Coronary artery (tissue), 2 donors: Measurements from ENCODE around the gene LYL1.
A peak's percentile ranks its signal among the peaks of the same experiment; 100 is the strongest.

Experiments used
- DNase-seq: peaks from one replicate; pipeline ENCODE4 v3.0.0-alpha.2; 2017; ENCODE audit warnings: low spot score
- H3K27ac ChIP-seq, 2 donors: fragments of 200-600 bp; sonication (generic); one replicate each; pipeline ENCODE4 v1.5.1; 2016 to 2019
- H3K4me3 ChIP-seq: fragments of 200-600 bp; sonication (generic); 2 replicates; pipeline ENCODE4 v1.5.1; 2016; ENCODE audit warnings: mild to moderate bottlenecking, moderate library complexity
- TF ChIP-seq, protein P1 (sequence below): fragments of 200-600 bp; sonication (generic); IDR thresholded peaks from one replicate; pipeline ENCODE4 v1.5.1; 2019; ENCODE audit warnings: antibody characterized with exemption

The LYL1 gene

DNA sequence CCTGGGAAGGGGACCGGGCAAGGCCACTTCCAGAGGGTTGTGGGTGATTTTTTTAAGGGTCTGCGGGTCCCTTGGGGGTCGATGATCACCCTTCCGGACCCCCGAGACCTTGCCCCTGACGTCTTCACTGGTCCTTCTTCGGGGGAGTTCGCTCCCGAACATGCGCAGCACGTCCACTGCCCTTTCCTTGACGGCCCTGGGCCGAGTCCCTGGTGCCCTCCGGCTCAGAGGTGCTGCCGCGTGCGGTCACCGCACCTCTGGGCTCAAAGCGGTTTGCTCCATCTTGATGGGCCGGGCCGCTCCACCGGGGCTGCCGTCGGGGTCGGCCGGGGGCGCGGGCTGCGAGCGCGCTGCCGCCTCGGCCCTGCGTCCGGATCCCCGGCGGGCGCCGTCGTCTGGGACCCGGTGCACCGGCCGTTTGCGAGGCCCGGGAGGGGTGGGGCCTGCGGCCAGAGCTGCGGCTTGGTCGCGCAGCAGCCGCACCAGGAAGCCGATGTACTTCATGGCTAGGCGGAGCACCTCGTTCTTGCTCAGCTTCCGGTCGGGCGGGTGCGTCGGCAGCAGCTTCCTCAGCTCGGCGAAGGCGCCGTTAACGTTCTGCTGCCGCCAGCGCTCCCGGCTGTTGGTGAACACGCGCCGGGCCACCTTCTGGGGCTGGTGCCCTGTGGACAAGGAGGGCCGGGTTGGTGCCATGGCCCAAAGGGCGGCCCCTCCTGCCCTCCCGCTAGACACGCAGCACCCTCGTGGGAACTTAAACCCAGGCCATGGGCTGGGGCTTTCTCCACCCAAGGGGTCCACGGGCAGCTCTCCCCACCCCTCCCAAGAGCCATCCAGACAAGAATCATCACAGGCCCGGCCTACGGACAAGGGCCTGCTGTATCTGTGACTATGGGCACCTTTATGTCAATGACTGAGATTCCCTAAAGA, 3.3 kb downstream of the LYL1 start:
- Histone ChIP-seq H3K4me3 (peak overlapping the region; percentile 75), H3K27ac (peak overlapping the region; percentile 79 to 95)
- TF ChIP-seq, protein P1, sequence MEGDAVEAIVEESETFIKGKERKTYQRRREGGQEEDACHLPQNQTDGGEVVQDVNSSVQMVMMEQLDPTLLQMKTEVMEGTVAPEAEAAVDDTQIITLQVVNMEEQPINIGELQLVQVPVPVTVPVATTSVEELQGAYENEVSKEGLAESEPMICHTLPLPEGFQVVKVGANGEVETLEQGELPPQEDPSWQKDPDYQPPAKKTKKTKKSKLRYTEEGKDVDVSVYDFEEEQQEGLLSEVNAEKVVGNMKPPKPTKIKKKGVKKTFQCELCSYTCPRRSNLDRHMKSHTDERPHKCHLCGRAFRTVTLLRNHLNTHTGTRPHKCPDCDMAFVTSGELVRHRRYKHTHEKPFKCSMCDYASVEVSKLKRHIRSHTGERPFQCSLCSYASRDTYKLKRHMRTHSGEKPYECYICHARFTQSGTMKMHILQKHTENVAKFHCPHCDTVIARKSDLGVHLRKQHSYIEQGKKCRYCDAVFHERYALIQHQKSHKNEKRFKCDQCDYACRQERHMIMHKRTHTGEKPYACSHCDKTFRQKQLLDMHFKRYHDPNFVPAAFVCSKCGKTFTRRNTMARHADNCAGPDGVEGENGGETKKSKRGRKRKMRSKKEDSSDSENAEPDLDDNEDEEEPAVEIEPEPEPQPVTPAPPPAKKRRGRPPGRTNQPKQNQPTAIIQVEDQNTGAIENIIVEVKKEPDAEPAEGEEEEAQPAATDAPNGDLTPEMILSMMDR: no peak
- DNase-seq: no peak

DNA sequence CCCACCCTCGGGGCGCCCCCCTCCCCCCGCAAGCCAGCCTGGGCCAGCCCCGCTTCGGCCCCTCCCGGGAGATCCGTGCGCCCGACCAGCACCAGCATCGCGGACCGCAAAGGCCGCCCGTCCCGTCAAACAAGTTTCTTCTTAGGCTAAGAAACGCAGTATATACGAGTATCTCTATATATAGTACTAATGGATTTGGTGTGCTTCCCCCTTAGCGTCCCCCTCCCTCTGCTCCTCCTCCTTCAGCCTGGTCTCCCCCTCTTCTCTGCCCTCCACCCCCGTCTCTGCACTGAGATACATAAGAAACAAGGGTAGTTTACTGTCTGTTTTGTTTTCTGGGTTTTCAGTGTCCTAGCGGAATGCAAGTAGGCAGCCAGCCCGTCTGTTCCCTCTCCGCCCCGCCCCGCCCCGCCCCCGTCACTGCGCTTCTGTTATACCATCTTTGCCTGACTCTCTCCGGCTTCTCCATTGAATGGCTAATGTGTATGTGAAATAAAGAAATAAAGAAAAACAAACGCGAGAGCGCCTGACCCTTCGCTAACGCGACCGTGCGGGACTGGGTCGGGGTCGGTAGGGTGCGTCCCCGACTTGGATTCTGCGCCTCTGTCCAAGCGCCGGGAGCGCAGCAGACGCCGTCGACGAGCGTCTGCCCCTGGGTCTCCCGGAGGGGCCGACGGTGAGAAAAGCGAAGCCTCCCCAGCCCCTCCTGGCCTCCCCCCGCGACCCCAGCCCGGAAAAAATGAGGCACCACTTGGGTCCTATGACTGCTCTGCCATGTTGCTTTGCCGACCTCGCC, 4.2 kb downstream of the LYL1 start:
- TF ChIP-seq, protein P1: no peak
- Histone ChIP-seq H3K27ac (peak overlapping the region; percentile 79 to 95), H3K4me3 (peak overlapping the region; percentile 75)
- DNase-seq: no peak

DNA sequence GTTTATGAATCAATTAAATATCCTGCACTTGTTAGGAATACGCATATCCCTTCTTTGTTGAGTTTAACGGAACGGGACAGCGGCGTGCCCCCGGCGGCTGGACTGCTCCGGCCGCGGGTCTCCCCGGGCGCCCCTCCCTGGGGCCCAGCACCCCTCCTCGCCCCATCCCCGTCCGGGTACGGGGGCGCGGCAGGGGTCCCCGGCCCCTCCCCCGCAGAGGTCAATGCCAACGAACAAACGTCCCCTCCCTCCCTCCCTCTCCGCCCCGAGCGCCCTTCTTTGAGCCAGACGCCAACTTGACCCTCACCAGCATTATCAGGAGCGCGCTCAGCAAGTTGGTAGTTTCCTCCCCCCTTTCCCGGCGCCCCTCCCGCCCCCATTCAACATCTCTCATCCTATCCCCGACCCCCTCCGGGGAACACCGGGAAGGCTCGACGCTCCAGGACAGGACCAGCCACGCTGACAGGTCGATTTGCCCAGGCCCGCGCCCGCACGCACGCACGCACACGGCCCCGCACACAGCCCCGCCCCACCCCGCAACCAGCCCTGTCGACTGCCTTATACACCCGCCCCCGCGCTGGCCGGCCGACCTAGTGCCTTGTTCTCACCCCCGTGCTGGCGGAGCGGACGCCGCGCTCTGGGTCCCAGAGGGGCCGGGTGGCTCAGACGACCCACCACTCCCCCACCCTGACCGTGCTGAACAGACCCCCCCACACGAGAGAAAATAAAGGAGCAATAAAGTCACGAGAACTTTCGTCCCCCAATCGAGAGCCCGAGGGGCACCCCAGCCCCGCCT, 5.0 kb downstream of the LYL1 start:
- H3K27ac ChIP-seq: peak overlapping the region; percentile 79 to 95
- DNase-seq: no peak
- TF ChIP-seq, protein P1: no peak
- H3K4me3 ChIP-seq: peak overlapping the region; percentile 75

DNA sequence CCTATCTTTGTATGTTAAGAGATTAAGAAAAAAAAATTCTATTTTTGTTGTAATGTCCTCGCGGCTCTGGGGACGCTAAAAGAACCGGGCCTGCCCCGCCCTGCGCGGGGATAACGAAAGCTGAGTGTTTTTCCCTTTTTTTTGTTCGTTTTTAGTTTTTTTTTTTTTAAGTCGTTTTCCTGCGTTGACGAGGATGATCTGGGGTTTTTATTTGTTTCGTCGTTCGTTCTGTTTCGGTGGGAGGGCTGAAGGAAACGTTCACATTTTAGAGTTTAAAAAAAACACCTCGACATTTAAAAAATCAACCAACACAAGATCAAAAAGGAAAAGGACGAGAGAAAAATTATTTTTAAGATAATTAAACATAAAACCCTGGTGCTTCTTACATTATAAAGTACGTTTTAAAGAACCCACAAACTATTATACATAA, 5.6 kb downstream of the LYL1 start:
- TF ChIP-seq, protein P1: no peak
- Histone ChIP-seq H3K27ac (peak overlapping the region; percentile 79 to 95), H3K4me3 (peak overlapping the region; percentile 75)
- DNase-seq: no peak

DNA sequence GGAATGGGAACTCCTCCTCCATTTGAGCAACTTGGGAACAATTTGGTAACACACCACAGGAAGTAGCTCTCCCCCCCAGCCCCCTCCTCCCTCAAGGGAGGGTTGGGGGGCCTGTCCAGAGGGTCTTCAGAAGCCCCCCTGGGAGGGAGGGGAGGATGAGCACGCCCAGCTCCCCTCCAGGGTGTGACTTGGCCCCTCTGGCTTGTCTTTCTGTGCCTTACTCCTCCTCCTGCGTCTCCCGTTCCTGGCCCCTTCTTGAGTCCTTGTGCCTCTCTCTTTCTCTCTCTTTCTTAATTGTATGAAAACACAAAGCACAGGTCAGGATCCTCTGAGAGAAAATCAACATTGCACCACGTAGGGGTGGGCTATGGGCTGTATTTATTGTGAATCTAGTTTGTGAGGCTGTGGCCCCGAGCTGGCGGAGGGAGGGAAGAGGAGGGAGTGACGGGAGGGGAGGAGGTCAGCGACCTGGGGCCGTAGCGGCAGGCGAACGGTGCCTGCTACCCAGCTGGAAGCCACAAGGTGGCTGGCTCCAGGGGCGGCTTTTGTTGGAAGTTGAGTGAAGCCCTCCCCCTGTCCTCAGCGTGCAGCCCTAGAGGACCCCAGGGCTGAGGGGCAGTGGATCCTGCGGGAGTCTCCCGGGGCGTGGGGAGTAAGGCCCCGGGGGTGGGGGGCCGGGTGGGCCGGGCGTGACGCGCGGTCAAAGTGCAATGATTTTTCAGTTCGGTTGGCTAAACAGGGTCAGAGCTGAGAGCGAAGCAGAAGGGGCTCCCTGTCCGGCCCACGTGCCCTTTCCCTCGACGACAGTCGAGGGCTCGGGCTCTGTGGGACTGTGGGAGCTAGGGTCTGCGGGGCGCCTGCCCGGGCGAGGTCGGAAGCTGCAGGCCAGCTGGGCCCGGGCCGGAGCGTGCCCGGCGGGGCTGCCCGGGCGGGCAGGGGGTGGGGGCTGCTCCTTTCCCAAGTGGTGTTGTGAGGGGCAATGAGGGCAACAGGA, 6.4 kb downstream of the LYL1 start:
- TF ChIP-seq, protein P1: no peak
- H3K4me3 ChIP-seq: peak overlapping the region; percentile 45
- DNase-seq: no peak
- H3K27ac ChIP-seq: peak overlapping the region; percentile 29 to 92

DNA sequence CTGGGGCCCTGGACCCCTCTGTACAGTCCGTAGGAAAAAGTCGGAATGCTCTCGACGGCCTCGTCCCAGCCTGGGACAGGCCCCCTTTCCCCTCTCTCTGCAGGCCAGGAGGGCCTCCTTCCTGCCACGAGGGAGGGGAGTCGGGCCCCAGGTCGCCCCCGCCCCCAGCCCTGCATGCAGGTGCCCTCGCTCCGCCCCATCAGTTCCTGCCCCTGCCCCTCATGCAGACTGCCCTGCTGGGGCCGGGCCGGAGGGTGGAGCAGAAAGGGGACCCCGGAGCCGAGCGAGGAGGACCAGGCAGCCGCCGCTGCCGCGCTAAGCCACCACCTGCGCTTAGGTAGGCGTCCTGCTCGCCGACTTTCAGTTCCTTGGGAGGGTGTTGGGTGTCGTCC, 7.3 kb downstream of the LYL1 start:
- Histone ChIP-seq H3K4me3 (peak overlapping the region; percentile 45), H3K27ac (peak overlapping the region; percentile 29 to 92)
- no peak for DNase-seq
- TF ChIP-seq, protein P1: no peak
